GM18517 (cell line): ENCODE data around the gene LARP4B.

Experiments
- ATAC-seq: cut with Tn5 transposase; IDR thresholded peaks from one replicate; pipeline ENCODE4 v1.9.1; 2021; ENCODE audit warnings: mild to moderate bottlenecking, moderate library complexity; ENCODE audit not compliant: unreplicated experiment

The LARP4B gene

GRCh38 chr10:811379-812175, 119.9 kb downstream of the LARP4B start:
- no peak for ATAC-seq

GRCh38 chr10:810351-810846, 121.1 kb downstream of the LARP4B start:
- no peak for ATAC-seq

DNA sequence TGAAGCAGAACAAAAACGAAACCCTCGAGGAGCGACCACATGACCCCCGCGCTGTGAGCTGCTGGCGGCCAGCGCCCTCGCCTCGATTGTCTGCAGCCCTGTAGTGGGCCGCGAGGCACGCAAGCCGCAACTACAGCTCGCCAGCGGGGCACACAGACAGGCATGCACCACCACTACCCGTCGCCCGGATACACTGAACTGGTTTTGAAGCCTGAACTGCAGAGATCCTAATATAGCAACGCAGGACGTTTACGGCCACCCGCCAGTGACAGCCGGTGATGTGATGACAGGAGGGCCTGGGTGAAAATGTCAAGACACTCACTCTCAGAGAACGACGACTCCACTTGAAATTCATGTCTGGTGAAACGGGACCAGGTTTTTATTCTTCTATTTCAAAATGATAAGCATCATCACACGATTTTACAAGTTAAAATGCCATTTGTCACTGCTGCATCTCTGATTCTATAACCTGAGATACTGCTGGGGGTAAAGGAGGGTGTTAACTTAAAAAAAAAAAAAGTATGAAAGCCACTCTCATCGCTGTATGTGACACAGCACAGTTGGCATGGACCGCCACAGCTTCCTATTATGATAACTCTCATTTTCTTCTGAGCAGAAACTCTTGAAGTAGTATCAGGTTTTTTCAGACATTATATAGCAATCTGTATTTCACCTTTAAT, 121.7 kb downstream of the LARP4B start:
- no peak for ATAC-seq

DNA sequence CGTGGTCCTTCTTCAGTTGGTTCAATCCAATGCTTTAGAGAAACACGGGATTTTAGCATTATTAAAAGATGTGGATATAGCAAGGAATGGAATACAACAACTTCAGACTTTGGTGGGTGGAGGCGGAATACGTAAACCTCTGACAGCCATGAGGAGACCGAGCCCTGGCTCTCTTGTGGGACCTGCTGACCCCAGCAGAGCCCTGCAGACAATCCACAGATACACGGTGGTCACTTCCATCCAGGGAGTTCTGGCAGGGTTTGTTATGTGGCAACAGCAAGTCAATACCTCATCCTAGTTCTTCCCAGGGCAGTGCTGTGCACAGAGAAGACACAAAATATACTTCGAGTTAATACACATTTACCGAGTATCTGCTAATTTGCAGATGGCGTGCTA, 123.5 kb downstream of the LARP4B start:
- ATAC-seq = no peak

GRCh38 chr10:807163-807957, 124.1 kb downstream of the LARP4B start:
- no peak for ATAC-seq

DNA sequence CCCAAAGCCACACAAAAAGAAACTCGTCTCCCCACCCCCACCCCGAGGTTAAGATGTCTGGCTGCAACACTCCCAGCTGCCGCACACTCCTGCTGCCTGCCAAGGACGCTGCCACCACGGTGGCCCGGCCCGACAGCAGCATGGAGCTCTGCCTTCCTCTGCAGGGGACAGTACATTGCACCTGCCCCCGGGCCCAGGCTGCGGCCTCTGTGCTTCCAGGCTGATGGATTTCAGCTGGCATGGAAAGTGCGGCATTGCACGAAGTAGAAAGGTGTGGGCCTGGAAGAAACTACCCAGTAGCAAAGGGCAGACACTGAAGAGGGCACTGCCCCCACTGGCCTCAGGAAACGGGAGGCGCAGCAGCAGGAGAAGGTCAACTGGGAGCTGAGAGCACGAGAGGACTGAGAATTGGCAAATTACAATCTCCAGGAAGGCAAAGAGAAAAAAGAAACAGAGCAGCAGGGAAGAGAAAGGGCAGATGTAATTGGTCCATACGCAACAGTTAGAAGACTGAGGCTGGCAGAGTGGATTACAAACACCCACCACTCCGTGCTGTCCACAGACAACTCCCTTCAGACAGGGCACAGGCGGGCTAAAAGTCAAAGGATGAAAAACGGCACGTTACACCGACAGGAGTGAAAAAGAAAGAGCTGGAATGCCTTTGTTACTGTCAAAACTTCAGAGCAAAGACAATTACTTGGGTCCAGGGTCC, 124.9 kb downstream of the LARP4B start:
- no peak for ATAC-seq

DNA sequence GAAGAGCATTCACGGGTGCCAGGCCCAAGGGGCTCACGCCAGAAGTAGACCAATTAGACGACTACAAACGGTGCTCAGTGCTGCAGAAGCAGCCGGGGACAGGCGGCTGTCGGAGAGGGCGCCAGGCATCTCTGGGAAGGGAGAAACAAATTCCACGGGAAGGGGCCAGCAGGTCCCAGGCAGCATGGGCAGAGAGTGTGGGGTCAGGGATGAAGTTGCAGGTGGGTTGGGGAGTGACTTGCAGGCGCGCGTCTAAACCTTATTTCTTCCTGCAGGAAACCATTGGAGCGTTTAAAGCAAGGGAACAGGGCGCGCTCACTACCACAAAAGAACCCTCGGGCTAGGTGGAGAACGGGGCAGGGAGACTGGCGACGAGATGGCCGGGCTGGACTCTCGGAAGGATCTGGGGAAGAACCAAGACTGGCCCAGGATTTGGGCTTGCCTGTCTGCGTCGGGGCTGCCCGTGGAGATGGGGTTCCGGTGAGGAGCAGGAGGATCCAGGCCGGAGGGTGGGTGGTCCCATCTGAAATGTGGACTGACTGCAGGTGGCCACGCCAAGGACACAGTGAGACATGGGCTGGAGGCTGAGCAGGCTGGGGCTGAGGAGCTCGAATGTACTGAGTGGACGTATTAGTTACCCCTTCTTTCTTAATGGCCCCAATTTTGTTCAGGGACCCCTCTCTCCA, 125.7 kb downstream of the LARP4B start:
- no peak for ATAC-seq

- ATAC-seq = no peak
These were observed 126.5 kb downstream of the LARP4B start for GRCh38 chr10:804787-805619.

- no peak for ATAC-seq
These were observed 127.2 kb downstream of the LARP4B start for GRCh38 chr10:804191-804781.

- no peak for ATAC-seq
These were observed 128.3 kb downstream of the LARP4B start for GRCh38 chr10:803041-803741.

- no peak for ATAC-seq
These were observed 129.0 kb downstream of the LARP4B start for GRCh38 chr10:802506-802905.

DNA sequence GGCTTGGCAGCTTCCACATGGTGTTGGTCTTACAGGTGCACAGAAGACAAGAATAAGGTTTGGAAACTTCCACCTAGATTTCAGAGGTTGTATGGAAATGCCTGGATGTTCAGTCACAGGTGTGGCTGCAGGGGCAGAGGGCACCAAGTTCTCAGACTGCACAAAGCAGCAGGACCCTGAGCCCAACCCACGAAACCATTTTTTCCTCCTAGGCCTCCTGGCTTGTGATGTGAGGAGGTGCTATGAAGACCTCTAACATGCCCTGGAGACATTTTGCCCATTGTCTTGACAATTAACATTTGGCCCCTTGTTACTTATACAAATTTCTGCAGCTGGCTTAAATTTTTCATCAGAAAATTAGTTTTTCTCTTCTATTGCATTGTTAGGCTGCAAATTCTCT, 134.3 kb downstream of the LARP4B start:
- ATAC-seq = no peak

- no peak for ATAC-seq
These were observed 135.3 kb downstream of the LARP4B start for GRCh38 chr10:796233-796632.

GRCh38 chr10:794382-794956, 137.0 kb downstream of the LARP4B start:
- no peak for ATAC-seq

DNA sequence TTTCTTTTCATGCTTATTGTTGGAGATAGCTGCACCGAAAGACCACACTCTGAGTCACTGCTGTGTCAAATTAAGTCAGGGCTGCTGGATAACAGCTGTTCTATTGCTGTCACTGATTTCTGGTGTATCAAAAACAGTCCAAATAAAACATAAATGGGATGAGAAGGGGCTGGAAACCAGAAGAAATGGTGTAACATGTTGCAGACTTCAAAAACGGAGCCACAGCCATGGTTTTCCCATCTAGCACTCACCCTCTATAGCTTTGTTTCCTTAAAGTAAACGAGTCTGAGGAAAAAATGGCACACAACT, 138.8 kb downstream of the LARP4B start:
- ATAC-seq = no peak

DNA sequence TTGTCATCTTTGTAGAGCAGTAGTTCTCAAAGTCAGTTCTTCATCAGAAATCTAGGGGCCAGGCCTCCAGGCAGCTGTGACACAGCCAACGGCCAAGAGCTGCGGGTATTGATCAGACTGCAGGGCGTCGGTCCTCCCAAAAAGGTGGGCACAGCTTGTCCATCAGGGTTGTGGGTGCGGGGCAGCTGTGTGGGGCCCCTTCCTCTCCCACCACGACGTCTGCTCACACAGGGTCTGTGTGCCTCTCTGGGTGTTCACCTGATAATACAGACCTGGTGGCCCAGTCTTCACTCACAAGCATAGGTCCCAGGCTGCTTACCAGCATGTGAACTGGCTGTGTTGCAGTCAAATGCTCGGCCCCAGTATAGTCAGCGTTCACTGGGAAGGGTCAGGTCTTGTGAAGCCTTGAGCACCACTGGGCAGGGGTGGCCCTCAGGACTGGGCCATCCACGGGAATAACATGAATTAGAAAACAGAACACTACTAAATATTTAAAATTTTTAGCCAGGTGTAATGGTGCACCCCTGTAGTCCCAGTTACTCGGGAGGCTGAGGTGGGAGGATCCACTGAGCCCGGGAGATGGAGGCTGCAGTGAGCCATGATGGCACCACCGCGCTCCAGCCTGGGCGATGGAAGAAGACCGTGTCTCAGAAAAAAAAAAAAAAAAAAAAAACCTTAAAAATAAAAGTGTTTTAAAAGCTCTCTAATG, 139.3 kb downstream of the LARP4B start:
- no peak for ATAC-seq

DNA sequence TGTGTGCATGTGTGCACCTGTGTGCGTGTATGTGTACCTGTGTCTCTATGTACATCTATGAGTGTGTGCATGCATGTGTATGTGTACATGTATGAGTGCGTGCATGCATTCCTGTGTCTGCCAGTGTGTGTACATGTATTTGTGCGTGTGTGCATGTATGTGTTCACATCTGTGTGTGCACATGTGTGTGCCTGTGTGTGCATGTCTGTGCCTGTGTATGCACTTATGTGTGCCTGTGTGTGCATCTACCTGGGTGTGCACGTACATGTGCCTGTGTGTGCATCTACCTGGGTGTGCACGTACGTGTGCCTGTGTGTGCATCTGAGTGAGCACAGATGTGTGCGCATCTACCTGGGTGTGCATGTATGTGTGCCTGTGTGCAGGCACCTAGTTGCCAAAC, 139.9 kb downstream of the LARP4B start:
- ATAC-seq = no peak
